GM12891 (cell line): ENCODE measurements around the gene LDLRAD3.

Experiments
- PAX5 ChIP-seq: IDR thresholded peaks from 2 replicates; pipeline ENCODE4 v1.6.1; 2011; ENCODE audit warnings: low read length, moderate library complexity, mild to moderate bottlenecking; ENCODE audit not compliant: insufficient read depth, severe bottlenecking
- POLR2A ChIP-seq: IDR thresholded peaks from 2 replicates; pipeline ENCODE4 v1.6.1; 2011; ENCODE audit warnings: low read depth, low read length, control low read depth
- POLR2AphosphoS5 ChIP-seq: IDR thresholded peaks from 2 replicates; pipeline ENCODE4 v1.6.1; 2011; ENCODE audit warnings: low read depth, low read length, control low read depth
- POU2F2 ChIP-seq: IDR thresholded peaks from 2 replicates; pipeline ENCODE4 v1.6.1; 2011; ENCODE audit warnings: low read depth, mild to moderate bottlenecking, control low read depth, low read length, moderate library complexity
- SPI1 ChIP-seq: IDR thresholded peaks from 2 replicates; pipeline ENCODE4 v1.6.1; 2011; ENCODE audit warnings: low read depth, low read length, control low read depth
- TAF1 ChIP-seq: IDR thresholded peaks from 2 replicates; pipeline ENCODE4 v1.6.1; 2011; ENCODE audit warnings: low read depth, low read length, control low read depth

- TF ChIP-seq POLR2A (no peak), POLR2AphosphoS5 (no peak), SPI1 (no peak), TAF1 (no peak), POU2F2 (no peak), PAX5 (no peak)
These were observed 322.1 kb downstream of the LDLRAD3 start for GRCh38 chr11:36265793-36266628.
